ENCODE measurements around the gene VPS35L.
"Not testable (repeated sequence)": the region's sequence is repeated elsewhere in the genome, so short reads cannot be mapped to it uniquely, and the experiment has no call there.

Gene VPS35L

GRCh38 chr16:19528666-19529065, 26.8 kb upstream of the VPS35L start:
- DNase-seq (ENCODE audit: low read depth in 1 of 2, low spot score in 1 of 2), result no peak

- DNase-seq (ENCODE audit: low read depth in 1 of 2, low spot score in 1 of 2), result no peak
Measured at GRCh38 chr16:19532601-19533000, 22.9 kb upstream of the VPS35L start.

- no peak for DNase-seq (ENCODE audit: low read depth in 1 of 2, low spot score in 1 of 2)
Measured at GRCh38 chr16:19540241-19540970, 15.1 kb upstream of the VPS35L start.

GRCh38 chr16:19542138-19542821, 13.2 kb upstream of the VPS35L start:
- no peak for DNase-seq (ENCODE audit: low read depth in 1 of 2, low spot score in 1 of 2)

- DNase-seq (ENCODE audit: low read depth in 1 of 2, low spot score in 1 of 2), result not testable (repeated sequence)
Measured at GRCh38 chr16:19543278-19543996, 12.1 kb upstream of the VPS35L start.

GRCh38 chr16:19548144-19548543, 7.4 kb upstream of the VPS35L start:
- DNase-seq (ENCODE audit: low read depth in 1 of 2, low spot score in 1 of 2), result no peak

- DNase-seq (ENCODE audit: low read depth in 1 of 2, low spot score in 1 of 2), result no peak
Measured at GRCh38 chr16:19549673-19550072, 5.8 kb upstream of the VPS35L start.

GRCh38 chr16:19555938-19556771, 652 bp downstream of the VPS35L start:
- DNase-seq (ENCODE audit: low read depth in 1 of 2, low spot score in 1 of 2), result no peak

GRCh38 chr16:19559242-19559910, 3.9 kb downstream of the VPS35L start:
- DNase-seq (ENCODE audit: low read depth in 1 of 2, low spot score in 1 of 2), result no peak

- no peak for DNase-seq (ENCODE audit: low read depth in 1 of 2, low spot score in 1 of 2)
Measured at GRCh38 chr16:19560078-19560477, 4.6 kb downstream of the VPS35L start.

GRCh38 chr16:19563377-19563776, 7.9 kb downstream of the VPS35L start:
- DNase-seq (ENCODE audit: low read depth in 1 of 2, low spot score in 1 of 2), result no peak

- no peak for DNase-seq (ENCODE audit: low read depth in 1 of 2, low spot score in 1 of 2)
Measured at GRCh38 chr16:19566362-19566761, 10.9 kb downstream of the VPS35L start.

GRCh38 chr16:19567560-19567959, 12.1 kb downstream of the VPS35L start:
- no peak for DNase-seq (ENCODE audit: low read depth in 1 of 2, low spot score in 1 of 2)

- no peak for DNase-seq (ENCODE audit: low read depth in 1 of 2, low spot score in 1 of 2)
Measured at GRCh38 chr16:19573997-19574396, 18.5 kb downstream of the VPS35L start.

GRCh38 chr16:19574615-19575014, 19.1 kb downstream of the VPS35L start:
- no peak for DNase-seq (ENCODE audit: low read depth in 1 of 2, low spot score in 1 of 2)

GRCh38 chr16:19578378-19578971, 23.0 kb downstream of the VPS35L start:
- no peak for DNase-seq (ENCODE audit: low read depth in 1 of 2, low spot score in 1 of 2)

GRCh38 chr16:19582050-19582831, 26.7 kb downstream of the VPS35L start:
- DNase-seq (ENCODE audit: low read depth in 1 of 2, low spot score in 1 of 2), result no peak

GRCh38 chr16:19583665-19584300, 28.3 kb downstream of the VPS35L start:
- DNase-seq (ENCODE audit: low read depth in 1 of 2, low spot score in 1 of 2), result no peak

- no peak for DNase-seq (ENCODE audit: low read depth in 1 of 2, low spot score in 1 of 2)
Measured at GRCh38 chr16:19588661-19589060, 33.2 kb downstream of the VPS35L start.

Measured in stimulated activated CD4-positive, alpha-beta T cell treated with anti-CD3 and anti-CD28 coated beads, Interleukin-15, amount 100 ng/mL, for 1 hour (primary cell).